GM18508 (cell line): ENCODE measurements around the gene PTMA.
"Not testable (repeated sequence)": the region's sequence is repeated elsewhere in the genome, so short reads cannot be mapped to it uniquely, and the experiment has no call there.

Experiments used
- ATAC-seq: cut with Tn5 transposase; IDR thresholded peaks from one replicate; pipeline ENCODE4 v1.9.1; 2021; ENCODE audit warnings: moderate number of reproducible peaks; ENCODE audit not compliant: insufficient read depth, unreplicated experiment

The PTMA gene

DNA sequence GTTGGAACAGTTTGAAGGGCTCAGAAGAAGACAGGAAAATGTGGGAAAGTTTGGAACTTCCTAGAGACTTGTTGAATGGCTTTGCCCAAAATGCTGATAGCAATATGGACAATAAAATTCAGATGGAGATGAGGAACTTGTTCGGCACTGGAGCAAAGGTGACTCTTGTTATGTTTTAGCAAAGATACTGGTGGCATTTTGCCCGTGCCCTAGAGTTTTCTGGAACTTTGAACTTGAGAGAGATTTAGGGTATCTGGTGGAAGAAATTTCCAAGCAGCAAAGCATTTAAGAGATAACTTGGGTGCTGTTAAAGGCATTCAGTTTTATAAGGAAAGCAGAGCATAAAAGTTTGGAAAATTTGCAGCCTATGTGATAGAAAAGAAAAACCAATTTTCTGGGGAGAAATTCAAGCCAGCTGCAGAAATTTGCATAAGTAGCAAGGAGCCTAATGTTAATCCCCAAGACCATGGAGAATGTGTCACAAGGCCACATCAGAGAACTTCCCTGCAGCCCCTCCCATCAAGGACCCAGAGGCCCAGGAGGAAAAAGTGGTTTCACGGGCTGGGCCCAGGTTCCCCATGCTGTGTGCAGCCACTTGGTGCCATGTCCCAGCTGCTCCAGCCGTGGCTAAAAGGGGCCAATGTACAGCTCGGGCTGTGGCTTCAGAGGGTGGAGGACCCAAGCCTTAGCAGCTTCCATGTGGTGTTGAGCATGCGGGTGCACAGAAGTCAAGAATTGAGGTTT lies 40.0 kb downstream of the PTMA start:
- not testable (repeated sequence) for ATAC-seq

DNA sequence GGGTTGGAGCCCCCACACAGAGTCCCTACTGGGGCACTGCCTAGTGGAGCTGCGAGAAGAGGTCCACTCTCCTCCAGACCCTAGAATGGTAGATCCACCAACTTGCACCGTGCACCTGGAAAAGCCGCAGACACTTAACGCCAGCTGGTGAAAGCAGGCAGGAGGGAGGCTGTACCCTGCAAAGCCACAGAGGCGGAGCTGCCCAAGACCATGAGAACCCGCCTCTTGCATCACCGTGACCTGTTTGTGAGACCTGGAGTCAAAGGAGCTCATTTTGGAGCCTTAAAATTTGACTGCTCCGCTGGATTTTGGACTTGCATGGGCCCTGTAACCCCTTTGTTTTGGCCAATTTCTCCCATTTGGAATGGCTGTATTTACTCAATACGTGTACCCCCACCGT lies 40.7 kb downstream of the PTMA start:
- not testable (repeated sequence) for ATAC-seq

DNA sequence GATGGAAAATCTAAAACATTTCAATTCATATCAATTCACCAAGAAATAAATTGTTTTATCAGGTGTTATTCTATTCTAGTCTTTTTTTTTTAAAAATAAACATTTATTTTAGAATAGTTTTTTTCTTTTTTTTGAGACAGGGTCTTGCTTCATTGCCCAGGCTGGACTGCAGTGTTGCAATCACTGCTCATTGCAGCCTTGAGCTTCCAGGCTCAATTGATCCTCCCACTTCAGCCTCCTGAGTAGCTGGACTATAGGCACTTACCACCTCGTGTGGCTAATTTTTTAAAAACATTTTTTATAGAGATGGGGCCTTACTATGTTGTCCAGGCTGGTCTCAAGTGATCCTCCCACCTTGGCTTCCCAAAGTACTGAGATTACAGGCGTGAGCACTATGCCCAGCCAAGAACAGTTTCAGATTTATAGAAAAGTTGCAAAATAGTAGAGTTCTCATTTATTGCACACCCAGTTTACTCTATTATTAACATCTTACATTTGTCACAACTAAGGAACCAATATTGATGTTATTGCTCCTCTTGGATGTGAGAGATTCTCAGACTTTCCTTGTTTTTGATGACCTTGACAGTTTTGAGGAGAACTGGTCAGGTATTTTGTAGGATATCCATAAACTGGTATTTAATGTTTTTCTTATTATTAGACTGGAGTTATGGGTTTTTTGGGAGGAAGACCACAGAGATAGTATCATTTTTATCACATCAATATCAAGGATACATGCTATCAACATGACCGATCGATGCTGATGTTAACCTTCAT lies 42.9 kb downstream of the PTMA start:
- no peak for ATAC-seq

DNA sequence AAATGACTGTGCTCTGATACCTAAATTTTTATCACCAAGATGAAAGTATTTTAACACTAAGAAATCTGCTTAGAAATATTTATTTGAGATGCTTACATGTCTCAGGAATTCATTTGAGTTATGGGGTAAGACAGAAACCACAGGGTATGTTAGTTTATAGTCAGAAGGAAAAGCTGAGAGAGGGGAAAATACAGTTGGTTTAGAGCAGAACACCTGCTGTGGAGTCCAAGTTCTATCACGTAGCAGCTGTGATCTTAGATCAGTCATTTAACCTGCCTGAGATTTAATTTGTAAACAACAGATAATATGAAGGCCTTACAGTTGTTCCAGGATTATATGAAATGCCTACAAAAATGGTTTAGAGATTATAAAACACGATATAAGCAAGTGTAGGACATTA lies 43.7 kb downstream of the PTMA start:
- no peak for ATAC-seq

DNA sequence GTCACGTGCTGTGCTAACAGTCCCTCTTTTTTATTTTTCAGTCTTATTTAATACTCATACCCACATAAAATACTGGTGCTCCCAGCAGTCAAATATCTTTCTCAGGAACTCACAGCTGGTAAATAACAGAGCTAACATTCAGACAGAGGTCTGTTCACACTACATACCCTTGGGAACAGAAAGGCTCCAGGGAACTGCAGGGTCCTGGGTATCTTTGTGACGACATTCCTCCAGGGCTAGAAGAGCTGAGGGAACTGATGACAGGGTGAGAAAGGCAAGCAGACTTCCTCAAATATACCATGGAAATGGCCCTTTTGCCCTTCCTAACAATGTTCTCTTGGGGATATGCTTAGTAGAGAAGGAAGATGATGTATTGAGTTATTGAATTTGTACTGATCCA lies 53.4 kb downstream of the PTMA start:
- ATAC-seq: no peak
